Spleen (tissue), 7 donors: ENCODE data around the gene C12orf76.

Experiments used
- CTCF ChIP-seq, 11 experiments: fragments of 200-600 bp in 7 of 11; fragments of 450-650 bp in 4 of 11; sonication (generic) in 4 of 11; IDR thresholded peaks in 8 of 11; conservative IDR thresholded peaks in 3 of 11; 1 replicate in 7 of 11; 2 replicates in 4 of 11; pipeline versions ENCODE4 v1.4.0 to v1.8.0; 2016 to 2021; ENCODE audit warnings: antibody characterized with exemption in 11 of 11, inconsistent platforms in 4 of 11, mild to moderate bottlenecking in 1 of 11
- POLR2AphosphoS5 ChIP-seq, 3 donors: sonication (generic); formaldehyde crosslinking; IDR thresholded peaks; one replicate each; pipeline ENCODE4 v1.5.1; 2017; ENCODE audit warnings: antibody characterized with exemption in 3 of 3
- donor health status: DM: no; HTN: no; CAD: no; lungs with moderate emphysema.
- donor health status: DM: no; HTN: no; CAD: no.
- donor health status: DM: no; HTN: no; CAD: no.

GRCh38 chr12:110068654-110069053 is 20.3 kb upstream of the C12orf76 start:
- TF ChIP-seq POLR2AphosphoS5 (IDR thresholded peaks at IDR 0.05) (no peak), CTCF (IDR thresholded peaks at IDR 0.05 in 8 of 11, conservative IDR thresholded peaks at IDR 0.05 in 3 of 11) (no peak)
